ENCODE measurements around the gene ADGRB3.
A peak's percentile ranks its signal among the peaks of the same experiment; 100 is the strongest.

ADGRB3 gene

DNA sequence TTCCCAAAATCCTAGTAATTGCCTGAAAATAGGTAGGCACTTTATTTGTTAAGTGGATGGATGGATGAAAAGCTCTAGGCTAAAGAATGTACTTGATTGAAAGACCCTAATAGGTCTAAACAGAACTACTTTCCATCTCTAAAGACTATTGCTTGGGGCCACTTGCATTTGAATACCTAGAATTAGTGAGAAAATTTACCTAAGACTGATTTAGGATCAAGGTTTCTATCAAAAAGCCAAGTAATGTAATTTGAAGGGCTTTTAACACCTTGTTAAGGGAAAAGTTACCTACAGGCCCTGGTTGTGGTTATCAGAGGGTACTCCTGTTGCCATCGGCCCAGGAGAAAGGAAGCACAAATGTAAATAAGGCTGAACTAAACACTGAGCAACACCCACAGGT is 581.0 kb downstream of the ADGRB3 start:
- H3K23ac ChIP-seq (ENCODE audit: low read length), result no peak overlapping the region
- H3K79me2 ChIP-seq (ENCODE audit: control insufficient read depth, insufficient read depth, low read length), result no peaks in the 10 kb centered on the region
- no peak overlapping the region for H4K5ac ChIP-seq (ENCODE audit: low read length)
- no peak overlapping the region for H3K4me3 ChIP-seq (ENCODE audit: low read length)
- H3K36me3 ChIP-seq (ENCODE audit: control insufficient read depth, insufficient read depth, low read length), result no peaks in the 10 kb centered on the region
- H3K79me1 ChIP-seq (ENCODE audit: low read length), result no peaks in the 10 kb centered on the region
- H2AK5ac ChIP-seq (ENCODE audit: low read length), result no peak overlapping the region
- WGBS (ENCODE audit: extremely low coverage, insufficient coverage, low lambda C conversion rate), result no CpG with 5 or more reads among the region's 1 CpG
- H3K56ac ChIP-seq (ENCODE audit: low read length), result no peak overlapping the region
- H3K18ac ChIP-seq (ENCODE audit: low read length), result no peak overlapping the region
- H3K9ac ChIP-seq (ENCODE audit: low read length), result no peak overlapping the region
- H3K4me2 ChIP-seq (ENCODE audit: low read length), result no peak overlapping the region
- peaks cover 2% of the 10 kb centered on the region for H3K4me1 ChIP-seq (ENCODE audit: control insufficient read depth, low read depth, low read length)
- no peak overlapping the region for H2BK120ac ChIP-seq (ENCODE audit: low read depth, low read length)
- H2BK15ac ChIP-seq (replicated peaks; ENCODE audit: low read depth), result no peak overlapping the region
- no peak overlapping the region for H3K27ac ChIP-seq (ENCODE audit: low read depth, low read length)
- no peak overlapping the region for H3K4ac ChIP-seq (ENCODE audit: low read depth, low read length)
- H3K27me3 ChIP-seq (ENCODE audit: insufficient read depth, low read length, poor library complexity), result no peaks in the 10 kb centered on the region
- no peak for DNase-seq
- no peak overlapping the region for H4K8ac ChIP-seq (ENCODE audit: low read depth, low read length)
- no peak overlapping the region for H2BK5ac ChIP-seq (ENCODE audit: low read length)

DNA sequence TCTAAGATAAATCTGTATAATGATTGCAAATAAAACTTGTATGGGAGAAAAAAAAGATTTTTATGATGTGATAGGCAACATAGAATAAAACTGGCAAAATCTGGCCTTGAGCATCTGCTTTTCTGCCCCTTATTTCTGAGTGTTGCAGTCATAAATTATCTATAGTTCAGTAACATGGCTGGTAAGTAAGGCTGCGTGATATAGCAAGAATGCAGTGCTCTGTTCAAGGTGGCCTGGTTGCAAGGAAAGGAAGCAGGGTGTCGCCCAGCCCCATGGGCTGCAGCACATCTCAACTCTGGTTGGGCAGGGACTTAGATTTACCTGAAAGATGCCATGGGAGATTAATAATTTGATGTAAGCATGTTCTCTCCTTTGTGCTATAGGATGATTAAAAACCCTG is 582.3 kb downstream of the ADGRB3 start:
- Histone ChIP-seq H3K27me3 (ENCODE audit: insufficient read depth, low read length, poor library complexity) (no peaks in the 10 kb centered on the region), H2BK15ac (replicated peaks; ENCODE audit: low read depth) (no peak overlapping the region), H3K79me2 (ENCODE audit: control insufficient read depth, insufficient read depth, low read length) (no peaks in the 10 kb centered on the region), H3K4ac (ENCODE audit: low read depth, low read length) (no peak overlapping the region), H2BK120ac (ENCODE audit: low read depth, low read length) (no peak overlapping the region), H3K56ac (ENCODE audit: low read length) (no peak overlapping the region), H3K36me3 (ENCODE audit: control insufficient read depth, insufficient read depth, low read length) (no peaks in the 10 kb centered on the region), H3K23ac (ENCODE audit: low read length) (no peak overlapping the region), H3K4me1 (ENCODE audit: control insufficient read depth, low read depth, low read length) (peaks cover 2% of the 10 kb centered on the region), H4K8ac (ENCODE audit: low read depth, low read length) (no peak overlapping the region), H2BK5ac (ENCODE audit: low read length) (no peak overlapping the region), H4K5ac (ENCODE audit: low read length) (no peak overlapping the region), H3K4me2 (ENCODE audit: low read length) (no peak overlapping the region), H3K27ac (ENCODE audit: low read depth, low read length) (no peak overlapping the region), H3K79me1 (ENCODE audit: low read length) (no peaks in the 10 kb centered on the region), H3K18ac (ENCODE audit: low read length) (no peak overlapping the region), H2AK5ac (ENCODE audit: low read length) (no peak overlapping the region), H3K9ac (ENCODE audit: low read length) (no peak overlapping the region), H3K4me3 (ENCODE audit: low read length) (no peak overlapping the region)
- no peak for DNase-seq
- WGBS (ENCODE audit: extremely low coverage, insufficient coverage, low lambda C conversion rate), result no CpG with 5 or more reads among the region's 2 CpGs

DNA sequence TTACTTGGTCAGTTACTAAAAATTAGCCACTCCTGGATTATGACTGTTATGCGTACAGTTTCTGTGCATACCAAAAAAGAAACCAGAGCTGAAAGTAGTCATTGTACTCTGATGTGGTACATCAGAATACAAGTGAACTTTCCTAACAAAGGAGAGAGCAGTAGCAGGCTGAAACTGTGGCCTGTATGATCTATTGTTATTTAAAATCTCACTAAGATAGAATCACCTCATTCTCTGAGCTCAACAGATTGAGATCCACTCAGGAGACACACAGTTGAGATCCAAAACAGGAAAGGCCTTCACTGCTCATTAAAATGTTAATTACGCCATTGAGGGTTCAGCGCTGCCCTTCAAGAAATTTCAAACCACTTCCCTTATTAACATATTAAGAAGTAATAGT is 585.3 kb downstream of the ADGRB3 start:
- Histone ChIP-seq H3K4me2 (ENCODE audit: low read length) (no peak overlapping the region), H3K4me3 (ENCODE audit: low read length) (no peak overlapping the region), H2BK5ac (ENCODE audit: low read length) (no peak overlapping the region), H3K79me2 (ENCODE audit: control insufficient read depth, insufficient read depth, low read length) (no peaks in the 10 kb centered on the region), H3K27ac (ENCODE audit: low read depth, low read length) (no peak overlapping the region), H3K4ac (ENCODE audit: low read depth, low read length) (no peak overlapping the region), H3K36me3 (ENCODE audit: control insufficient read depth, insufficient read depth, low read length) (no peaks in the 10 kb centered on the region), H3K27me3 (ENCODE audit: insufficient read depth, low read length, poor library complexity) (no peaks in the 10 kb centered on the region), H3K23ac (ENCODE audit: low read length) (no peak overlapping the region), H3K4me1 (ENCODE audit: control insufficient read depth, low read depth, low read length) (peaks cover 2% of the 10 kb centered on the region), H2BK15ac (replicated peaks; ENCODE audit: low read depth) (no peak overlapping the region), H3K9ac (ENCODE audit: low read length) (no peak overlapping the region), H4K8ac (ENCODE audit: low read depth, low read length) (no peak overlapping the region), H3K18ac (ENCODE audit: low read length) (no peak overlapping the region), H2BK120ac (ENCODE audit: low read depth, low read length) (no peak overlapping the region), H3K79me1 (ENCODE audit: low read length) (no peaks in the 10 kb centered on the region), H3K56ac (ENCODE audit: low read length) (no peak overlapping the region), H2AK5ac (ENCODE audit: low read length) (no peak overlapping the region), H4K5ac (ENCODE audit: low read length) (no peak overlapping the region)
- WGBS (ENCODE audit: extremely low coverage, insufficient coverage, low lambda C conversion rate), result no CpG with 5 or more reads among the region's 3 CpGs
- DNase-seq, result peak; percentile 21

DNA sequence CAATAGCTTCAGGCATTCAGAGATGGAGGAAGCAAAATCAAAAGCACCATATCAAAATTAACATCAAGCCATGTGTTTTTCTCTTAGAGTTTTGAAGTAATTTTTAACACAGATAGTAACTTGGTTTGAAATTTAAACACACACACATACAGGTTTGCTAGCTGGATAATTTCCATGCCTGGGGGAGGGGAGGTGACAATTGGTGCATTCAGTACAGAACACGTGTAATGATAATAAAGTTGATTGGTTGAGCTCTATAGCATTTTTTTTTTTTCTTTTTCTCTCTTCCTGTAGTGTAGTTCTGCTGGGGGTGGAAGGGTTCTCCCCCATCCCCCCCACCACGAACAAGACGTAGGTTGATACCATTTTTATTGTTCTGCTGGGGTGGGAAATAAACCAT is 596.9 kb downstream of the ADGRB3 start:
- Histone ChIP-seq H3K4me1 (ENCODE audit: control insufficient read depth, low read depth, low read length) (no peaks in the 10 kb centered on the region), H2BK15ac (replicated peaks; ENCODE audit: low read depth) (no peak overlapping the region), H2BK5ac (ENCODE audit: low read length) (no peak overlapping the region), H3K4ac (ENCODE audit: low read depth, low read length) (no peak overlapping the region), H3K36me3 (ENCODE audit: control insufficient read depth, insufficient read depth, low read length) (no peaks in the 10 kb centered on the region), H3K27me3 (ENCODE audit: insufficient read depth, low read length, poor library complexity) (no peaks in the 10 kb centered on the region), H3K4me2 (ENCODE audit: low read length) (no peak overlapping the region), H2BK120ac (ENCODE audit: low read depth, low read length) (no peak overlapping the region), H3K56ac (ENCODE audit: low read length) (no peak overlapping the region), H3K23ac (ENCODE audit: low read length) (no peak overlapping the region), H3K18ac (ENCODE audit: low read length) (no peak overlapping the region), H4K5ac (ENCODE audit: low read length) (no peak overlapping the region), H2AK5ac (ENCODE audit: low read length) (no peak overlapping the region), H4K8ac (ENCODE audit: low read depth, low read length) (no peak overlapping the region), H3K79me2 (ENCODE audit: control insufficient read depth, insufficient read depth, low read length) (no peaks in the 10 kb centered on the region), H3K27ac (ENCODE audit: low read depth, low read length) (no peak overlapping the region), H3K9ac (ENCODE audit: low read length) (no peak overlapping the region), H3K79me1 (ENCODE audit: low read length) (no peaks in the 10 kb centered on the region), H3K4me3 (ENCODE audit: low read length) (no peak overlapping the region)
- no peak for DNase-seq
- no CpG with 5 or more reads among the region's 3 CpGs for WGBS (ENCODE audit: extremely low coverage, insufficient coverage, low lambda C conversion rate)

GRCh38 chr6:69232496-69232895 is 597.4 kb downstream of the ADGRB3 start:
- no peak for DNase-seq
- H2BK120ac ChIP-seq (ENCODE audit: low read depth, low read length), result no peak overlapping the region
- H3K23ac ChIP-seq (ENCODE audit: low read length), result no peak overlapping the region
- no peak overlapping the region for H3K4me2 ChIP-seq (ENCODE audit: low read length)
- no peak overlapping the region for H3K56ac ChIP-seq (ENCODE audit: low read length)
- H2BK15ac ChIP-seq (replicated peaks; ENCODE audit: low read depth), result no peak overlapping the region
- H3K18ac ChIP-seq (ENCODE audit: low read length), result no peak overlapping the region
- H3K4ac ChIP-seq (ENCODE audit: low read depth, low read length), result no peak overlapping the region
- no peaks in the 10 kb centered on the region for H3K4me1 ChIP-seq (ENCODE audit: control insufficient read depth, low read depth, low read length)
- no peaks in the 10 kb centered on the region for H3K36me3 ChIP-seq (ENCODE audit: control insufficient read depth, insufficient read depth, low read length)
- no peak overlapping the region for H3K27ac ChIP-seq (ENCODE audit: low read depth, low read length)
- H2BK5ac ChIP-seq (ENCODE audit: low read length), result no peak overlapping the region
- H4K5ac ChIP-seq (ENCODE audit: low read length), result no peak overlapping the region
- H3K9ac ChIP-seq (ENCODE audit: low read length), result no peak overlapping the region
- no CpG with 5 or more reads among the region's 8 CpGs for WGBS (ENCODE audit: extremely low coverage, insufficient coverage, low lambda C conversion rate)
- H3K79me1 ChIP-seq (ENCODE audit: low read length), result no peaks in the 10 kb centered on the region
- H2AK5ac ChIP-seq (ENCODE audit: low read length), result no peak overlapping the region
- no peak overlapping the region for H4K8ac ChIP-seq (ENCODE audit: low read depth, low read length)
- no peak overlapping the region for H3K4me3 ChIP-seq (ENCODE audit: low read length)
- no peaks in the 10 kb centered on the region for H3K27me3 ChIP-seq (ENCODE audit: insufficient read depth, low read length, poor library complexity)
- H3K79me2 ChIP-seq (ENCODE audit: control insufficient read depth, insufficient read depth, low read length), result no peaks in the 10 kb centered on the region

DNA sequence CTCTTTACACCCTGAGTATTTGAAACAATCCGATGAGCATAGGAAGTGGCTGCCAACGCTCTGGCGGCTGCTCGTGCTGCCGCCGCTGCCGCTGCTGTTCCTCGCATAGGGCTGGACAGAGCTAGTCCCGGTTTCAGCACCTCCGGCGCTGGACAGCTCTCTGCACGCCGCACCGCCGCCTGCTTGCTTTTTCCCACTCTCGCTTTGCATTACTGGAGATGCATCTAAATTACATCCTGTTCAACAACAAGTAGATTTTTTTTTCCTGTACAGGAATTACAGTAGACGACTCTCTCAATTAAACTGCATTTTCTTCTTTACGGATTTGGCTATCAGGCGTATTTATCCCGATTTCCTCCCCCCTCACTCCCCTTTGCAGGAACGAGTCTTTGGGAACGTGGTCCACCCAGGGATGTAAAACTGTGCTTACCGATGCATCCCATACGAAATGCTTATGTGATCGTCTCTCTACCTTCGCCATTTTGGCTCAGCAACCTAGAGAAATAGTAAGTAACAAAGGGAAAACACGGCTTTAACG is 597.9 kb downstream of the ADGRB3 start:
- no CpG with 5 or more reads among the region's 28 CpGs for WGBS (ENCODE audit: extremely low coverage, insufficient coverage, low lambda C conversion rate)
- H3K4me2 ChIP-seq (ENCODE audit: low read length), result no peak overlapping the region
- no peak overlapping the region for H3K23ac ChIP-seq (ENCODE audit: low read length)
- H3K36me3 ChIP-seq (ENCODE audit: control insufficient read depth, insufficient read depth, low read length), result no peaks in the 10 kb centered on the region
- DNase-seq, result peak; percentile 78
- H4K5ac ChIP-seq (ENCODE audit: low read length), result no peak overlapping the region
- H3K9ac ChIP-seq (ENCODE audit: low read length), result no peak overlapping the region
- no peak overlapping the region for H2AK5ac ChIP-seq (ENCODE audit: low read length)
- H3K27ac ChIP-seq (ENCODE audit: low read depth, low read length), result no peak overlapping the region
- no peak overlapping the region for H3K4me3 ChIP-seq (ENCODE audit: low read length)
- no peaks in the 10 kb centered on the region for H3K4me1 ChIP-seq (ENCODE audit: control insufficient read depth, low read depth, low read length)
- H2BK120ac ChIP-seq (ENCODE audit: low read depth, low read length), result no peak overlapping the region
- H2BK5ac ChIP-seq (ENCODE audit: low read length), result no peak overlapping the region
- H3K56ac ChIP-seq (ENCODE audit: low read length), result no peak overlapping the region
- H3K18ac ChIP-seq (ENCODE audit: low read length), result no peak overlapping the region
- H3K79me2 ChIP-seq (ENCODE audit: control insufficient read depth, insufficient read depth, low read length), result no peaks in the 10 kb centered on the region
- no peak overlapping the region for H4K8ac ChIP-seq (ENCODE audit: low read depth, low read length)
- no peaks in the 10 kb centered on the region for H3K79me1 ChIP-seq (ENCODE audit: low read length)
- H3K27me3 ChIP-seq (ENCODE audit: insufficient read depth, low read length, poor library complexity), result no peaks in the 10 kb centered on the region
- no peak overlapping the region for H2BK15ac ChIP-seq (replicated peaks; ENCODE audit: low read depth)
- no peak overlapping the region for H3K4ac ChIP-seq (ENCODE audit: low read depth, low read length)
